Endothelial cell of umbilical vein (primary cell): Measurements from ENCODE around the gene MAML3. TPM values are rescaled to one million over a fixed set of nuclear protein-coding genes. Genes with fewer than 3 reads are reported as not detected.

Source experiments
- BruUV-seq: library from RNA; stranded (reverse); fragments of 400-500 nt; replicated peaks from 2 replicates; lab custom pipeline; 2021; lab: Mats Ljungman, UMichigan
- CTCF ChIA-PET: fragments of 300-600, 350-600 bp; sonication (Branson Sonifier 250); formaldehyde crosslinking; loops from one replicate; lab custom pipeline; 2021; ENCODE audit warnings: antibody characterized with exemption, inconsistent platforms; lab: Charles Lee
- POLR2A ChIA-PET: fragments of 300-600, 350-600 bp; sonication (Branson Sonifier 250); formaldehyde crosslinking; loops from one replicate; lab custom pipeline; 2021; ENCODE audit warnings: antibody characterized with exemption, inconsistent platforms; lab: Charles Lee
- DNase-seq: peaks from one replicate; pipeline ENCODE4 v3.0.0-alpha.2; 2011; ENCODE audit warnings: low read depth, low spot score
- FAIRE-seq: peaks from 2 replicates; lab custom pipeline; 2011; peaks lifted over from hg19 to GRCh38; lab: Jason Lieb, UNC
- H2AFZ ChIP-seq: 2 replicates; pipeline ENCODE4 v1.6.0; 2012; ENCODE audit warnings: low read depth, low read length, control low read depth, inconsistent platforms
- H3K27ac ChIP-seq: 2 replicates; pipeline ENCODE4 v1.5.1; 2011; ENCODE audit warnings: low read depth, mild to moderate bottlenecking, control low read depth, low read length, moderate library complexity; ENCODE audit not compliant: insufficient read depth
- H3K27me3 ChIP-seq, 2 experiments: 2 replicates each; pipeline versions ENCODE4 v1.6.0 to v1.6.1; 2011; ENCODE audit warnings: low read length in 2 of 2, mixed read lengths in 1 of 2; ENCODE audit not compliant: control insufficient read depth in 2 of 2, insufficient read depth in 2 of 2
- H3K36me3 ChIP-seq, 2 experiments: 2 replicates in 1 of 2; 3 replicates in 1 of 2; pipeline ENCODE4 v1.5.1; 2011; ENCODE audit warnings: low read length in 2 of 2, mild to moderate bottlenecking in 1 of 2, moderate library complexity in 1 of 2; ENCODE audit not compliant: control insufficient read depth in 2 of 2, insufficient read depth in 2 of 2; ENCODE audit errors: extremely low read depth in 1 of 2
- H3K4me1 ChIP-seq: 3 replicates; pipeline ENCODE4 v1.5.1; 2011; ENCODE audit warnings: mild to moderate bottlenecking, low read length; ENCODE audit not compliant: control insufficient read depth, insufficient read depth; ENCODE audit errors: extremely low read depth
- H3K4me2 ChIP-seq: 2 replicates; pipeline ENCODE4 v1.6.1; 2011; ENCODE audit warnings: low read length, control low read depth, mixed read lengths; ENCODE audit not compliant: insufficient read depth
- H3K4me3 ChIP-seq, 3 experiments: fragments of 200-600 bp in 1 of 3; sonication (generic), shearing (Covaris generic) in 1 of 3; replicated peaks in 1 of 3; 2 replicates each; pipeline ENCODE4 v1.5.1; 2011 to 2016; ENCODE audit warnings: control low read depth in 3 of 3, low read length in 3 of 3, mild to moderate bottlenecking in 2 of 3, inconsistent platforms in 1 of 3, low read depth in 1 of 3, moderate library complexity in 1 of 3; ENCODE audit not compliant: insufficient read depth in 1 of 3
- H3K79me2 ChIP-seq: 2 replicates; pipeline ENCODE4 v1.6.0; 2012; ENCODE audit warnings: low read length, inconsistent platforms; ENCODE audit not compliant: control insufficient read depth, insufficient read depth
- H3K9ac ChIP-seq: replicated peaks from 2 replicates; pipeline ENCODE3; 2011; ENCODE audit warnings: low read length, control low read depth; ENCODE audit not compliant: insufficient read depth; ENCODE audit errors: extremely low read depth
- H3K9me1 ChIP-seq: replicated peaks from 3 replicates; pipeline ENCODE4 v1.6.0; 2011; ENCODE audit warnings: mild to moderate bottlenecking, low read length; ENCODE audit not compliant: control insufficient read depth, insufficient read depth; ENCODE audit errors: extremely low read depth
- H3K9me3 ChIP-seq: replicated peaks from 2 replicates; pipeline ENCODE4 v1.5.1; 2012; ENCODE audit warnings: low read length, inconsistent platforms; ENCODE audit not compliant: control insufficient read depth, insufficient read depth
- H4K20me1 ChIP-seq: replicated peaks from 2 replicates; pipeline ENCODE3; 2011; ENCODE audit warnings: mild to moderate bottlenecking, low read length; ENCODE audit not compliant: control insufficient read depth, insufficient read depth; ENCODE audit errors: extremely low read depth
- EZH2 ChIP-seq: IDR thresholded peaks from 2 replicates; pipeline ENCODE4 v1.6.1; 2012; ENCODE audit warnings: borderline replicate concordance, low read depth, mild to moderate bottlenecking, moderate library complexity, low read length, inconsistent platforms; ENCODE audit not compliant: severe bottlenecking
- FOS ChIP-seq: IDR thresholded peaks from 2 replicates; pipeline ENCODE4 v1.6.1; 2011; ENCODE audit warnings: mild to moderate bottlenecking, low read length, moderate library complexity, borderline replicate concordance; ENCODE audit not compliant: insufficient read depth
- GATA2 ChIP-seq: IDR thresholded peaks from 2 replicates; pipeline ENCODE4 v1.7.0; 2011; ENCODE audit warnings: low read depth, mild to moderate bottlenecking, moderate library complexity, mixed read lengths, low read length; ENCODE audit not compliant: insufficient read length, insufficient read depth
- JUN ChIP-seq: IDR thresholded peaks from 2 replicates; pipeline ENCODE4 v1.6.1; 2011; ENCODE audit warnings: borderline replicate concordance, low read depth; ENCODE audit not compliant: insufficient read length, insufficient read depth
- MYC ChIP-seq: IDR thresholded peaks from one replicate; pipeline ENCODE4 v1.6.1; 2011; ENCODE audit warnings: mild to moderate bottlenecking, low read depth, low read length
- POLR2AphosphoS5 ChIP-seq: IDR thresholded peaks from 2 replicates; pipeline ENCODE4 v1.6.1; 2012; ENCODE audit warnings: low read depth, mild to moderate bottlenecking, control low read depth, low read length, moderate library complexity; ENCODE audit not compliant: insufficient read depth
- dilution Hi-C: fragments of 300-500 bp; cut with MboI; formaldehyde crosslinking; loops from one replicate; pipeline ENCODE4 v1.15.0; 2019; ENCODE audit warnings: low sequenced_read_pairs; ENCODE audit not compliant: extremely low pct_ligation_motif_present
- intact Hi-C: fragments of 100-400 bp; cut with micrococcal nuclease; formaldehyde crosslinking; loops from one replicate; pipeline ENCODE4 v1.10.0; 2022
- polyA plus RNA-seq, 4 experiments: library from polyadenylated mRNA; depleted of rRNA in 3 of 4; stranded (reverse) in 3 of 4; unstranded in 1 of 4; fragments of >200 nt; gene quantifications; 2 replicates each; pipeline versions ENCODE4 v1.2.1 to v1.2.3, GENCODE V29; 2011 to 2012; ENCODE audit warnings: missing spikeins in 1 of 4
- total RNA-seq: library from RNA; stranded (reverse); gene quantifications from 2 replicates; pipeline ENCODE4 v1.2.3, GENCODE V29; 2021
- TF ChIP-seq, protein P1 (sequence below): IDR thresholded peaks from 2 replicates; pipeline ENCODE4 v1.6.1; 2011; ENCODE audit not compliant: insufficient read depth, insufficient read length
- TF ChIP-seq, protein P2 (sequence below), 2 donors: IDR thresholded peaks; 1 replicate in 1 of 2; 2 replicates in 1 of 2; pipeline ENCODE4 v1.5.1; 2011; ENCODE audit warnings: low read length in 2 of 2, mild to moderate bottlenecking in 2 of 2, moderate library complexity in 2 of 2, control low read depth in 1 of 2, inconsistent platforms in 1 of 2, low read depth in 1 of 2; ENCODE audit not compliant: insufficient read depth in 1 of 2; ENCODE audit errors: extremely low read depth in 1 of 2

Gene MAML3
- total and polyA plus RNA-seq, 2 donors (not counting 3 experiments of a cell fraction or from before 2014, with no cell fraction given): 14.0 to 20.3 TPM

DNA sequence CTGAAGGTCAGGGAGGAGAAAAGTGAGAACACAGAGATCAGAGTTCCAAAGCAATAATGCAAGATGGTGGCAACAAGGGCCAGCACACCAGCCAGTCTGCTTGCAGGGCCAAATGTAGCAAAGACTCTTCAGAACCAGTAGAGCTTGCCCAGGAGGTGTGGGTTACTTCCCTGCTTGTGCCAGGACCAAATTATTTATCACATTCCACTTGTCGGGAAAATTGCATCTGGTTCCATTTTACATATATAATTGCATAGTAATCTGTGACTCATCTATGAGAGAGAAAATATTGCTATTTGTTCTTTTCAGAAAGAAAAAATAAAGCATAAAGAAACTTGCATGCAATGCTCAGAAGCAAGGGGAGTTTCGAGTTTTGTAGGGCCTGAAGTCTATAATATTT lies 41.4 kb downstream of the MAML3 start:
- H3K27me3 ChIP-seq: no peaks in the 10 kb centered on the region
- no peaks in the 10 kb centered on the region for H3K9me3 ChIP-seq
- no peak overlapping the region for H3K4me2 ChIP-seq
- no peak for FAIRE-seq
- H3K9ac ChIP-seq: no peak overlapping the region
- no TSS peak for BruUV-seq
- peaks cover 2% of the 10 kb centered on the region for H3K79me2 ChIP-seq
- TF ChIP-seq, protein P1, sequence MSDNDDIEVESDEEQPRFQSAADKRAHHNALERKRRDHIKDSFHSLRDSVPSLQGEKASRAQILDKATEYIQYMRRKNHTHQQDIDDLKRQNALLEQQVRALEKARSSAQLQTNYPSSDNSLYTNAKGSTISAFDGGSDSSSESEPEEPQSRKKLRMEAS: no peak
- TF ChIP-seq, protein P2, sequence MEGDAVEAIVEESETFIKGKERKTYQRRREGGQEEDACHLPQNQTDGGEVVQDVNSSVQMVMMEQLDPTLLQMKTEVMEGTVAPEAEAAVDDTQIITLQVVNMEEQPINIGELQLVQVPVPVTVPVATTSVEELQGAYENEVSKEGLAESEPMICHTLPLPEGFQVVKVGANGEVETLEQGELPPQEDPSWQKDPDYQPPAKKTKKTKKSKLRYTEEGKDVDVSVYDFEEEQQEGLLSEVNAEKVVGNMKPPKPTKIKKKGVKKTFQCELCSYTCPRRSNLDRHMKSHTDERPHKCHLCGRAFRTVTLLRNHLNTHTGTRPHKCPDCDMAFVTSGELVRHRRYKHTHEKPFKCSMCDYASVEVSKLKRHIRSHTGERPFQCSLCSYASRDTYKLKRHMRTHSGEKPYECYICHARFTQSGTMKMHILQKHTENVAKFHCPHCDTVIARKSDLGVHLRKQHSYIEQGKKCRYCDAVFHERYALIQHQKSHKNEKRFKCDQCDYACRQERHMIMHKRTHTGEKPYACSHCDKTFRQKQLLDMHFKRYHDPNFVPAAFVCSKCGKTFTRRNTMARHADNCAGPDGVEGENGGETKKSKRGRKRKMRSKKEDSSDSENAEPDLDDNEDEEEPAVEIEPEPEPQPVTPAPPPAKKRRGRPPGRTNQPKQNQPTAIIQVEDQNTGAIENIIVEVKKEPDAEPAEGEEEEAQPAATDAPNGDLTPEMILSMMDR (IDR thresholded peaks at IDR 0.05; ENCODE audit: extremely low read depth in 1 of 2, insufficient read depth in 1 of 2, low read depth in 1 of 2, low read length in 2 of 2): no peak
- TF ChIP-seq POLR2AphosphoS5: no peak
- TF ChIP-seq JUN: no peak
- no peak for TF ChIP-seq MYC
- TF ChIP-seq FOS: no peak
- no peak for TF ChIP-seq GATA2
- TF ChIP-seq EZH2: no peak
- peaks cover 22% of the 10 kb centered on the region for H3K4me1 ChIP-seq
- H2AFZ ChIP-seq: no peak overlapping the region
- H3K4me3 ChIP-seq: no peak overlapping the region
- H4K20me1 ChIP-seq: no peaks in the 10 kb centered on the region
- ChIA-PET POLR2A (no interaction called here), CTCF (interaction anchor here (1.0 kb wide), 1 partner anchor 54 kb away, joined by 3 read pairs; no protein-coding TSS in a partner anchor)
- no peak for DNase-seq
- no peaks in the 10 kb centered on the region for H3K9me1 ChIP-seq
- intact Hi-C loops (no loop called here), dilution Hi-C loops (no loop called here)
- H3K27ac ChIP-seq: no peak overlapping the region
- H3K36me3 ChIP-seq: no peaks in the 10 kb centered on the region
